NCI-H524 (cell line): Measurements from ENCODE around the gene ZAR1L.

ENCODE experiments used
- DNase-seq, 2 experiments: peaks; one replicate each; lab custom pipeline; 2025; lab: John Stamatoyannopoulos, UW

ZAR1L gene

GRCh38 chr13:32254916-32255723, 60.0 kb downstream of the ZAR1L start:
- DNase-seq = no peak

- DNase-seq = no peak
Observed at GRCh38 chr13:32254416-32254815, 60.7 kb downstream of the ZAR1L start.

- no peak for DNase-seq
Observed at GRCh38 chr13:32253911-32254399, 61.2 kb downstream of the ZAR1L start.
